Measurements from ENCODE around the gene EIF3I.

Gene EIF3I

GRCh38 chr1:32198237-32199042 lies 23.8 kb upstream of the EIF3I start:
- DNase-seq: no peak

DNA sequence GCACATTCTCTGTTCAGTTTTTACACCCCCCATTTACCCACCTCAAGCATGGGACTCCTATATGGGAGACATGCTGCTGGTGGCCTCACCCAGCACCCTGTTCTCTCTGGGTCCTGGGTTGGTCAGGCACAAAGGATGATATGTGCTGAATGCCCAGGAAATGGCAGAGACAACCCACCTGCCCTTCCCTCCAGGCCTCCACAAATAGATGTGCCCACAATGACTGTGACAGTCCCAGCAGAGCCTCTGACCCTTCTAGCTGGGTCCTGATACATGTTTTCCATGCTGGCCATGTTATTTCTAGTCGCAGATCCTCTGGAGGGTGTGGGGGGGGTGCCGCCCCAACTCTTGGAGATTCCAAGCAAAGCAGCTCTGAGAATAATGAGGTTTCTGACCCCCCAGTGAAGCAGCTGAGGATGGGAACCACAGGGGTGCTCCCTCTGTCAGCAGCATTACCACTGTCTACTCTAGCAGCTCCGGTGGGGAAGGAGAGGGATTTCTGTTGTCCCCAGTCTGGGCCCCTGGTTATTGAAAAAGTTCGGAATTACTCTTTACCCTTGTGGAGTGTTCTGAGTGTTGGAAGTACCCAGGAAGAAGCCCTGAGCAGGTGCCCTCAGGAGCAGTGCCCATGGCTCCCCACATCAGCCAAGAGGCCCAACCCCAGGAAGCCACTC lies 23.0 kb upstream of the EIF3I start:
- DNase-seq: no peak

DNA sequence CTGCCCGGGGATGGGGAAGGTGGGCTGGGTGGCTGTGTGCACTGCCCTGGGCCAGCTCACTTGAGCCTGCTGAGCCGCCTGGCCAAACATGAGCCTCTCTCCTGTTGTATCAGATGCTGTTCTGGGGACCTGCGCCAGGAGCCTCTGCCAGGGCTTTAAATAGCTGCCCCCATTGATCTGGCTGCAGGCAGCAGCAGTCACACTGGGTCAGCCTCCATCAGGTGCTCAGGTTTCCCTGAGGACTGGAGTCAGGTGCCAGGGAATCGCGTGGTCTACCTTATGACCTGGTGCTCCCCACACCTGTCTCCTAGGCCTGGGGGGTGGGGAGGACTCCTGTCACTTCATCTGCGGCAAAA lies 22.5 kb upstream of the EIF3I start:
- DNase-seq: no peak

DNA sequence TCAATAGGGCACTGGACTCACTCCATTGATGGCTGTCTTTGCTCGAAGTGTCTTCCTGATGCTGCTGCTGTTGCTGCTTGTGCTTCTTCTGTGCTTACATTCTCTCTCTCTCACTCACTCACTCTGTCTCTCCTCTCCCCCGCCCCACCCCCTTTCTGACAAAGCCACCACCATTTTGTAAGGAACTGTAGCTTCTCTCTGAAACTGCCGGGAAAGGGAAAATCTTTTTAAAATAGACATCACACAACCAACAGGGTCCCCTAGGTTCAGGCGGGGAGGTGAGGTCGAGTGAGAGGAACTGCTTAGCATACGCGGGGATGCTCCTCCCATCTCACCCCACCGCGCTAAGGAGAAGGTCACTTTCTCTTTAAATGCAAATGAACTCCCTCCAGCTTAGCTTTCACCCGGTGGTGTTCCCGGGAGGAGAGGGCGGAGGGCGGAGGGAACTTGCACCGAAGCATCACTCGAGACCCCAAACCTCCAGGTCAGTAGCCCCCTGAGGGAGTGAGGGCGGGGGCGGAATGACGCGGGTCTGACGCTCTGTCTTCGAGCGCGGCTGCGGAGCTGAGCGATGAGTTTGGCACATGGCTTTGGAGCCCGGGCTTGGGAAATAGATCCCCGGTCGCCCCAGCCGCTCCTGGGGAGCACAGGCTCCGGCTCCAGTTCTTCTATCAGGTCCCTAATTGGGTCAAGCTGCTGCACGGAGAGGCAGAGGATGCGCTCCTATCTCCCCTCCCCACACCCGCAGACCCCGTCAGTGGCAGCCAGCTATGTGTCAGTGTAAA lies 21.8 kb upstream of the EIF3I start, which contains the start of gene CCDC28B:
Gene CCDC28B (plus strand): TSS at position 370 of the 785 bp plus-strand sequence. CDS start 1,341 bp downstream, outside the sequence.
- peak; percentile 73 for DNase-seq

DNA sequence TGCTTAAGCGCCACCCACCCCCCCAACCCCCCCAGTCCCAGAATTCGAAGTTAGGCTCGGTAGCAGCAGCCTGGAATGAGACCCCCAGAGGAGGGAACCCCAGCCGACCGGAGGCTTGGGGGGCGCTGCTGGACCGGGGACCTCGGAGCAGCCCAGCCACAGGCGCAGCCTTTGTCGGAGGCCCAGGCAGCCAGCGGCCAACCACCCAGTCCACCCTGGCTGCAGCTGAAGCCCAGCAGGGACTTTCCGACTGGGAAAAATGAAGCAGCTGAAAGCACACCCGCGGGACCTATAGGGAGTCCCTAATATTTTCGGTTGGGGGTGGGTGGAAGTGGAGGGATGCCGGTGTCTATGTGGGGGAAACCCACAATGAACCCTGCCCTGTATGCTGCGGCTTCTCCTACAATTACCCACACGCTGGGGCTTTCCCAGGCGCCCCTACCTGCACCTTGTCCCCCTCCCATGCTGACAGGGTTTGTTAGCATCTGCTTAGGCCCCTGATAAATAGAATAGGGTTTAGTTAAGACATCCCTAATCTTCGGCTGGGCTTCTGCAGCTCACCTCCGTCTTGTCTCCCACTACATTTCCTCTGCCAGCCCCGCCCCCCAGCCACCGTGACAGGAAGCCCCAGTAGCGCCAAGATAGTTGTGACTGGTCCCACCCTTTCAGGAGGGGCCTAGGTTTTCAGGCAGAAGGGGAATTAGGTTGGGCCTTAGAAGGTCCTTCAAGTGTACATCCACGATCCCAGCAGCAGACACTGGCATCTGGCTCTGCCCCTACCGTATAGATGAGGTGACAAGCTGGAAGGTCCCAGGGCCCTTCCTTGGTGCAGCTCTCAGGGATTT lies 21.0 kb upstream of the EIF3I start:
- DNase-seq: peak; percentile 89

- DNase-seq: no peak
Observed at GRCh38 chr1:32204943-32205361, 17.3 kb upstream of the EIF3I start.

DNA sequence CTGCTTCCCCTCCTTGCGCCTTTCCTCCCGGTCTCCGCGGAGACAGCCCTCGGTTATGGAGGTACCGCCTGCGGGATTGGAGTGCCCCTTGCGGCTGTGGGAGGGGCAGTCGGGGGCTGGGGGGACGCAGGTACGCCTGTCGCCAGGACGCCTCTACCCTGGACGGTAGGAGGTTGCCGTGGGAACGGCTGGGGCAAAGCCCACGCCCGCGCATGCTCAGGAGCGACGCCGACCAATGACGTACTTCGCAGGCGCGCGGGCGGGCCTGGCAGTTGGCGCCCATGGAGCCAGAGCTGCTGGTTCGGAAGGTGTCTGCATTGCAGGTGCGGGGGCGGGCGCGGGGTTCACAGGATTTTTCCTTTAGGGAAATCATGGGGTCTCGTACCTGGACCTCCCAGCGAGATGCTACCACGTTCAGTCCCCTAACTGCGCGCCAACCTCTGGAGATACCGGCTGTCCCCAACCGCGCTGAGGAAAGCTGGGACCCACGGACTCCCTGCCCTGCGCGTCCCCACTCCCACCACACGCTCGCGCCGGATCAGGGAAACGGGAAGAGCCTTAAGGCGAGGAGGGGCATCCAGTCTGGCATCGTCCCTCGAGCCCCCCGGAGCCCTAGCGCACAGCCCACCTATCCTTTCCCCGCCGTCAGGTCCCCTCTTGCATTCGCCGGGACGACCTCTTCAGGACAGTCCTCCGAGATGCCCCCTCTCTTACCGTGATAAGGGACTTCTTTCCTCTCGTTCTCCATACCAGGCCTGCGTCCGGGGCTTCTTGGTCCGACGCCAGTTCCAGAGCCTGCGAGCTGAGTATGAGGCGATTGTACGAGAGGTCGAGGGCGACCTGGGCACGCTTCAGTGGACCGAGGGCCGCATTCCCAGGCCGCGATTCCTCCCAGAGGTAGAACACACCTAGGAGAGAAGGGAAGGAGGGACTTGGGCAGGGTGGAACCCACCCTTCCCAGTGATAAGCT lies 16.5 kb upstream of the EIF3I start, which contains the start of gene IQCC:
Gene IQCC (plus strand): TSS at position 271 of the 970 bp plus-strand sequence. CDS start 11 bp downstream, at position 282.
- DNase-seq: peak; percentile 91

DNA sequence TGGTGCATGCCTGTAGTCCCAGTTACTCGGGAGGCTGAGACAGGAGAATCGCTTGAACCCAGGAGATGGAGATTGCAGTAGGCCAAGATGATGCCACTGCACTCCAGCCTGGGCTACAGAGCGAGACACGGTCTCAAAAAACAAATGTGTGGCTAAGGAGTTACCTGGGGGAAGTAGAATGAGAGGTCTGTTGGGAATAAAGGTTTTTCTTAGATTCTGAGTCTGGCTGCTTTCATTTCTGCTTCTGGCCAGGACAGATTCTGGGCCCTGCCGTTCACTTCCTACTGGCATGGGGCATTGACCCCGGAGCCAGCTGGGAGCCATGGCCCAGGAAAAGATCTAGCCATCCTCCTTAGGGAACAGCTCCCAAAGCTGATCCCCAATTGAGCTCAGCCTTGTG lies 13.7 kb upstream of the EIF3I start:
- no peak for DNase-seq

DNA sequence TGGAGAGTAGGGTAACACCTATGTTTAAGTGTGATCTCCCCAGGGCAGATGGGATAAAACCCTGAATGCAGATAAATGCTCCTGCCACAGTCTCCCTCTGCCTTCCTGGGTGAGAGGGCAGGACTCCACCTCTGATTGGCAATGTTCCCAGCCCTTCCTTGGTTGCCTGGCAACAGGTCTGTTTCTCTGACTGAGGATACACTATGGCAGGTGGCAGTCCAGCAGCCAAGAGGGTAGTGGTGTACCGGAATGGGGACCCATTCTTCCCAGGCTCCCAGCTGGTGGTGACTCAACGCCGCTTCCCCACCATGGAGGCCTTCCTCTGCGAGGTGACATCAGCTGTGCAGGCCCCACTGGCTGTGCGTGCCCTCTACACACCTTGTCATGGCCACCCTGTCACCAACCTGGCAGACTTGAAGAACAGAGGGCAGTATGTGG lies 13.3 kb upstream of the EIF3I start, which contains the start of gene DCDC2B:
Gene DCDC2B (plus strand): TSS at position 199 of the 438 bp plus-strand sequence. CDS start 5 bp downstream, at position 204.
- no peak for DNase-seq

- DNase-seq: peak; percentile 69
Observed at GRCh38 chr1:32215629-32216480, 6.4 kb upstream of the EIF3I start.

DNA sequence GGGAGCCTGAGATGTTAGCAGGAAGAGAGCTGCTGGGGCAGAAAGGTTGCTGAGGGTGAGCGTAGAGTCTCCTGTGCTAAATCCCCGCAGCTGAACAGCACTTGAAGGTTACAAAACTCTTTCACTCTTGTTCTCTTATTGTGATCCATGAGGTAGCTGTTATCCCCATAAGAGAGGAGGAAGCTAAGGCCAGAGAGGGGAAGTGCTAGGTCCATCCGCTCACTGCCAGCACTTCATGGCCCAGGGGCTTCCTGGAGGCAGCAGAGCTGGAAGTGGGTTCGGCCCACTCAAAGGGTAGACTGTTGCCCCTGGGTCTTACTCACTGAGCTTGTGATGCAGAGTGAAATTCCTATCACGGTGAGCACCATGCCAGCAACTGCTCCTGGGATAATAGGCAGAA lies 5.6 kb upstream of the EIF3I start:
- no peak for DNase-seq

GRCh38 chr1:32219022-32219421 lies 3.2 kb upstream of the EIF3I start:
- no peak for DNase-seq

DNA sequence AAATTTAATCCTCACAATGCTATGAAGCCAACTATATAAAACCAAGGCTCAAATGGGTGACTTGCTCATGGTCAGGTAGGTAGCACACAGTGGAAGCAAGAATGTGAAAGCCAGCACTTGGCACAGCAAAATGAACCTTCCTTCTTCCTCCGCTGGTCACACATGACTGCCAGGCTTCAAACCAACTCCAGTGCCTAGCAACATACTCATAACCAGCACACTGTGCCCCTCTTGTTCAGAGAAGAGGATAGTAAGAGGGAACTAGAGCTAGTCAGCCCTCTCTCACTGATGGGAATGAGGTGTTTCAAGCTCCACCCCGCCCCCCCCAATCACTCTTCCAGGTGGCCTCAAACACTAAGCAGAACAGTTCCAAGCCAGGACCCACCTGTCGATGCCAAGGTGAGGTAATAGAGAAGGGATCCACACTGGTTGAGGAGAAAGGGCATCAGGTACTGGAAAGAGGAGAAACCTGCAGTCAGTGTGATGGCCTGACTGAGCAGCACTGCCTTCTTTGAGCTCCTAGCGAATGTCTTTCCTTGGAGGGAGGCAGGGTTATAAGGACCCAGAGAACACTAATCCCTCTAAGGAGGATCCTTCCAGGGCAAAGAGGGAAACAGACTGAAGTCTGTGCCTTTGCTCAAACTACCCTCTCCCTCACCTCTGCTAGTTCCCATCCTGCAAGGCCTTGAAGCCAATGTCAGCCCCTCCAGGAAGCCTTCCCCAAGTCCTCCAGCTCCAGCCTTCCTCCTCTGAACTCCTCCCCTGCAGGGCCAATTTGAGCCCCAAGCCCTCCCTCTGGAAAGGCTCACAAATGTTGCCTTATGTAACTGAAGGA lies 1.2 kb upstream of the EIF3I start:
- DNase-seq: no peak

GRCh38 chr1:32221581-32221979 lies 627 bp upstream of the EIF3I start:
- DNase-seq: no peak

- DNase-seq: no peak
Observed at GRCh38 chr1:32223683-32224082, 1.5 kb downstream of the EIF3I start.

GRCh38 chr1:32224285-32224684 lies 2.1 kb downstream of the EIF3I start:
- DNase-seq: no peak

- DNase-seq: no peak
Observed at GRCh38 chr1:32228771-32229170, 6.6 kb downstream of the EIF3I start.

- no peak for DNase-seq
Observed at GRCh38 chr1:32231843-32232432, 9.7 kb downstream of the EIF3I start.

Measured in stimulated activated CD8-positive, alpha-beta memory T cell treated with anti-CD3 and anti-CD28 coated beads, Interleukin-4, amount 100 ng/mL, for 48 hours (primary cell).